Neutrophil (primary cell): Measurements from ENCODE around the gene FMO2.

ENCODE experiments used
- H3K27ac ChIP-seq: fragments of 200-600 bp; sonication (generic); 2 replicates; pipeline ENCODE4 v1.5.1; 2016; ENCODE audit warnings: mild to moderate bottlenecking, moderate library complexity
- H3K27me3 ChIP-seq: fragments of 200-600 bp; sonication (generic); 2 replicates; pipeline ENCODE4 v1.6.0; 2016; ENCODE audit warnings: mild to moderate bottlenecking
- H3K36me3 ChIP-seq: fragments of 200-600 bp; sonication (generic); 2 replicates; pipeline ENCODE4 v1.5.1; 2017
- H3K4me1 ChIP-seq, 2 experiments: fragments of 200-600 bp in 1 of 2; sonication (generic) in 1 of 2; 1 replicate in 1 of 2; 2 replicates in 1 of 2; pipeline versions ENCODE4 v1.5.1 to v1.6.1; 2013 to 2016; ENCODE audit warnings: low read depth in 1 of 2, low read length in 1 of 2, mild to moderate bottlenecking in 1 of 2, moderate library complexity in 1 of 2; ENCODE audit not compliant: control insufficient read depth in 1 of 2, insufficient read depth in 1 of 2
- H3K4me3 ChIP-seq, 2 experiments: fragments of 200-600 bp in 1 of 2; sonication (generic) in 1 of 2; 1 replicate in 1 of 2; 2 replicates in 1 of 2; pipeline ENCODE4 v1.5.1; 2013 to 2016; ENCODE audit warnings: low read depth in 1 of 2, low read length in 1 of 2, mild to moderate bottlenecking in 1 of 2, moderate library complexity in 1 of 2
- H3K9me3 ChIP-seq: fragments of 200-600 bp; sonication (generic); 2 replicates; pipeline ENCODE4 v1.5.1; 2016
- TF ChIP-seq, protein P1 (sequence below): fragments of 200-600 bp; sonication (generic); IDR thresholded peaks from 2 replicates; pipeline ENCODE4 v1.5.1; 2016; ENCODE audit warnings: antibody characterized with exemption

The FMO2 gene

DNA sequence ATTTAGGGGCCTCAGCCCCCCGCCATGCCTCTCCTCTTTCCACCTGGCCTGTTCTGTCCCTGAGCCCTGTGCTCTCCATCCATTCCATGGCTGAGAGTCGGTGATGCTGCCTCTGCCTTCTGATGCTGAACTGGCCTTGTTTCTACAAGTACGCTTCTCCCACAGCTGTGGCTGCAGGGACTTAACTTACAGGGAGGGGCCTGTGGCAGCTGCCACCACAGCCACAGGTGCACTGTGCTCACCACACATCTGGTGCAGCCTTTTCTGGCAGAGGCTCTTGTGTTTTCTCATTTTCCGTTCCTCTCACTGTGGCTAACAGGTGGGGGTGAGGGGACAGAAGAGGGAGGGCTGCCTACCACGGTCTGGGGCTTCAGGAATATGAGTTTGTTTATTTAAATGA is 67.4 kb downstream of the FMO2 start:
- peaks cover 0 to 11% of the 10 kb centered on the region in 2 experiments for H3K4me1 ChIP-seq
- no peak overlapping the region for H3K4me3 ChIP-seq

GRCh38 chr1:171254859-171255258 is 69.8 kb downstream of the FMO2 start:
- H3K27me3 ChIP-seq, result peaks cover 59% of the 10 kb centered on the region
- H3K27ac ChIP-seq, result no peak overlapping the region
- no peaks in the 10 kb centered on the region for H3K9me3 ChIP-seq
- H3K36me3 ChIP-seq, result no peaks in the 10 kb centered on the region
- peaks cover 0 to 11% of the 10 kb centered on the region in 2 experiments for H3K4me1 ChIP-seq
- TF ChIP-seq, protein P1, sequence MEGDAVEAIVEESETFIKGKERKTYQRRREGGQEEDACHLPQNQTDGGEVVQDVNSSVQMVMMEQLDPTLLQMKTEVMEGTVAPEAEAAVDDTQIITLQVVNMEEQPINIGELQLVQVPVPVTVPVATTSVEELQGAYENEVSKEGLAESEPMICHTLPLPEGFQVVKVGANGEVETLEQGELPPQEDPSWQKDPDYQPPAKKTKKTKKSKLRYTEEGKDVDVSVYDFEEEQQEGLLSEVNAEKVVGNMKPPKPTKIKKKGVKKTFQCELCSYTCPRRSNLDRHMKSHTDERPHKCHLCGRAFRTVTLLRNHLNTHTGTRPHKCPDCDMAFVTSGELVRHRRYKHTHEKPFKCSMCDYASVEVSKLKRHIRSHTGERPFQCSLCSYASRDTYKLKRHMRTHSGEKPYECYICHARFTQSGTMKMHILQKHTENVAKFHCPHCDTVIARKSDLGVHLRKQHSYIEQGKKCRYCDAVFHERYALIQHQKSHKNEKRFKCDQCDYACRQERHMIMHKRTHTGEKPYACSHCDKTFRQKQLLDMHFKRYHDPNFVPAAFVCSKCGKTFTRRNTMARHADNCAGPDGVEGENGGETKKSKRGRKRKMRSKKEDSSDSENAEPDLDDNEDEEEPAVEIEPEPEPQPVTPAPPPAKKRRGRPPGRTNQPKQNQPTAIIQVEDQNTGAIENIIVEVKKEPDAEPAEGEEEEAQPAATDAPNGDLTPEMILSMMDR, result no peak
- no peak overlapping the region for H3K4me3 ChIP-seq

More for the DNA sequence above, 67.4 kb downstream of the FMO2 start:
- H3K27ac ChIP-seq, result no peak overlapping the region
- H3K27me3 ChIP-seq, result peaks cover 75% of the 10 kb centered on the region
- TF ChIP-seq, protein P1, result no peak
- no peaks in the 10 kb centered on the region for H3K9me3 ChIP-seq
- H3K36me3 ChIP-seq, result no peaks in the 10 kb centered on the region

GRCh38 chr1:171256940-171257606 is 72.0 kb downstream of the FMO2 start:
- no peaks in the 10 kb centered on the region for H3K9me3 ChIP-seq
- no peaks in the 10 kb centered on the region for H3K4me1 ChIP-seq
- H3K27me3 ChIP-seq, result peaks cover 37% of the 10 kb centered on the region

DNA sequence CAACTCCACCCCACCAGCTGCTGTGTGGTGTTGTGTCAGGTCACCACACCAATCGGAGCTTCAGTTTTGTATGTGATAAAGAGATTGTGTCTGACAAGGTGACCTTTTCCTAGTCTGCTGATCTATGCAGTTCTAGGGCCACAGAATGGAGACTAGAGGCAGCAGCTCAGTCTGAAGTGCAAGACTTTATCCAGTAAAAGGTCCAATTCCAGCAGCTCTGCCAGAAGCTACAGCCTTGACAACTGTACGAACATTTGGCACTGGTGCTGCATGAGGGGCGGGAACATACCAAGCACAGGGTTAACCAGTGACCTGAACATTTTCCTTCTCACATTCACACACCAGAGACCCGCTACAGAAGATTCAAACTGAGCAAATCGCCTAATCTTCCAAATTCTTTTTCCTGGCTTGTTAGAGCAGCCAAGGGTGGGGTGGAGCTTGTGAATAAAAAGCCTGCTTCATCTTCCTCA is 72.5 kb downstream of the FMO2 start:
- H3K27me3 ChIP-seq, result peaks cover 31% of the 10 kb centered on the region
- no peaks in the 10 kb centered on the region for H3K9me3 ChIP-seq
- TF ChIP-seq, protein P1, result no peak
- no peaks in the 10 kb centered on the region for H3K4me1 ChIP-seq
- H3K36me3 ChIP-seq, result no peaks in the 10 kb centered on the region
- H3K4me3 ChIP-seq, result no peak overlapping the region
- no peak overlapping the region for H3K27ac ChIP-seq

More at GRCh38 chr1:171256940-171257606, 72.0 kb downstream of the FMO2 start:
- H3K4me3 ChIP-seq, result no peak overlapping the region
- H3K36me3 ChIP-seq, result no peaks in the 10 kb centered on the region
- H3K27ac ChIP-seq, result no peak overlapping the region
- TF ChIP-seq, protein P1, result no peak

GRCh38 chr1:171258429-171258828 is 73.3 kb downstream of the FMO2 start:
- Histone ChIP-seq H3K27ac (no peak overlapping the region), H3K4me3 (no peak overlapping the region), H3K9me3 (no peaks in the 10 kb centered on the region), H3K4me1 (no peaks in the 10 kb centered on the region), H3K27me3 (peaks cover 23% of the 10 kb centered on the region), H3K36me3 (no peaks in the 10 kb centered on the region)
- TF ChIP-seq, protein P1, result no peak
